NCI-H1105 treated with DMSO at 0.1 percent for 48 hours (cell line): ENCODE data around the gene TNS1.

Experiments
- DNase-seq: peaks from one replicate; lab custom pipeline; 2025; lab: John Stamatoyannopoulos, UW

The TNS1 gene

GRCh38 chr2:217849154-217849975, 153.4 kb downstream of the TNS1 start:
- DNase-seq: no peak

GRCh38 chr2:217848351-217848957, 154.3 kb downstream of the TNS1 start:
- DNase-seq: no peak

DNA sequence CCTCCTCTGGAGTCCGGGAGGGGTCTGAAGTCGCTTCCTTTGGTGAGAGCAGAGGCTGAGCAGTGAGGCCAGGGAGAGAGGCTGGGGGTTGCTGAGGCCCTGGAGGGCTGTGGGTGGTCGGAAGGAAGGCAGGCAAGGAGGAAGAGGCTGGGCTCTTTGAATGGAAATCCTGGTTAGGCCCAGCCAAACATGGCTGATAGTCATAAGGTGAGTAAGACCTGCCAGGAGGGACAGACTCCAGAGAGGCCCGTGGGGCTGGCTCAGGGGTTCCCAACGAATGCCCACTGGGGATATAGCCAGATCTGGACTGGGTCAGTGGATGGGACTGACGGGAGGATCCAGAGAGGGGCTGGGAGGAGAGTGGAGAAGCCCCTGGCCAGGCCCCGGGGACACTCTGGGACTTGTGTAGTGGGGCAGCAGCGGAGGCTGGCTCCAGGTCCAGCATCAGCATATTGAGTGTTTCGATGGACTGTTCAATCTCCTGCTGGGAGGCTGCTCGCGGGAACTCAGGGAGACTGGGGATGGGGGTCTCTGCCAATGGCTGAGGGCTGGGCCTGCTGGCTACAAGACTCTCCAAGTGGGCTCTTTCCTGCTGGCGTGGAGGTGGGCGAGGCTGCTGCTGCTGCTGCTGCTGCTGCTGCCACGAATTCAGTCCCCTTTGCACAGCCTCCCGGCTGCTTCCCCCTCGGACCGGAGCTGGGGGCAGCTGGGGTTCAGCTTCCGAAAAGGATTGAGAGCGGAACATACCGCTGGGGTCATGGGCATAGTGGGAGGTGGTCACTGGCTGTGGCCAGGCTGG, 155.0 kb downstream of the TNS1 start:
- DNase-seq: no peak

DNA sequence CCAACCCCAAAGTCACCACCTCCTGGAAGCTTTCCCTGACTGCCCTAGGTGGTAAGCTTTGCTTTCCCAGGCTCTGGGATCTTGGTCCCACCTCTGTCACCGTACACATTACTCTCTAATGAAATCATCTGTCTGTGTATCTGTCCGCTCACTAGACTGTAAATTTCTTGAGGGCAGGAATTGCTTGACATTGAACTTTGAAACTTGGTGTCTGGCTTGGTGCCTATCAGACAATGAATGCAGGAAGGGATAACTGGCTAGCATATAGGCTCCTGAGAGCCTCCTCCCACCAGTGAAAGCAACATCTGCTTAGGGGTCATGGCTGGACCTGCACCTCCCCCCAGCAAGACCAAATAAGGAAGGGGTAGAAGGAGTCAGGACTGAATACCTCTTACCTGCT, 155.7 kb downstream of the TNS1 start:
- no peak for DNase-seq

GRCh38 chr2:217846321-217846743, 156.5 kb downstream of the TNS1 start:
- no peak for DNase-seq

DNA sequence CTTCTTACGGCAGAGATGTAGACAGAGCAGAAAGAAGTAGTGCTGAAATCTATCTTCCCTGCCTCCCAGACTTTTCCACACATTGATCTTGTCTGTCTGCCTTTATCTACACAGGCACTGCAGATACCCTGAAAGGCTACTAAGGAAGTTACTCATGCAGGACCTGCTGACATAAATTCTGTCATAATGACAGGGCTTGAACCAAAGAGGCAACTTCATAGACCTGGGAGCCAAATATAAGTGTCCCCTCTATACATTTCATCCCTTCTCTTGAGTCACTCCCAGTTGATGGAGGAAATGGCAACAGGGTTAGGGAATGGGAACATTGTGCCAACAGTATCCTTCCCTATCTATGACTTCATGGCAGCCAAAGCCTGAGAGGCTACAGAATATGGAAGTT, 157.5 kb downstream of the TNS1 start:
- no peak for DNase-seq

DNA sequence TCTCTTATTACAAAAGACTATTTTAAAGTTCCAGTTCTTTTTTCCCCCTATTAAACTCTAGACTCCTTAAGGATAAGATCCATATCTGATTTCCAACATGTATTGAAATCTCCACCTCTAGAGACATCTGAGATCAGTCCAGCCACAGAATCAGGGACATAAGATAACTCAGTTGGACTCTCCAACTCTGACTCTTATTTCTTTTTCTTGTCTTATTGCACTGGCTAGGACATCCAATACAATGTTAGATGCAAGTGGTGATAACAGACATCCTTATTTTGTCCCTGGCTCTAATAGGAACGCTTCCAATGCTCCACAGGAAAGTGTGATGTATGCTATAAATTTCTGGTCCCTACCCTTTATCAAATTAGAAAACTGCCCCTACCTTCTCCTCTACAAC, 158.1 kb downstream of the TNS1 start:
- no peak for DNase-seq

DNA sequence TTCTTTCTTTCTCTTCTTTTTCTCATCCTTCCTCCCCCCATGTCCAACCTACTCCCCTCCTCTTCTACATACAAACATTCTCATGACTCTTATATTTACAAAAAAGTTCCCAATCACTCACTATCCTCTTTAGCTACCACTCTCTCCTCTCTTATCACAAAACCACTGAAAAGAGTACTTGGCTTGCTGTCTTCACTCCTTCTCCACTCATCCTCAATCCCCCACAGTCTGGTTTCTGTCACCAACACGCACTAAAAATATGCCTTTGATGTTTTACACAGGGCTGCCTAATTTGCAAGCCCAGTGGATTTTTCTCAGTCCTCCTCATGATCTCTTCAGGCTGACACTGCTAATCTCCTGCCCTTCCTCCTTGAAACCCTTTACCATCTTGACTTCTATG, 159.5 kb downstream of the TNS1 start:
- DNase-seq: no peak

DNA sequence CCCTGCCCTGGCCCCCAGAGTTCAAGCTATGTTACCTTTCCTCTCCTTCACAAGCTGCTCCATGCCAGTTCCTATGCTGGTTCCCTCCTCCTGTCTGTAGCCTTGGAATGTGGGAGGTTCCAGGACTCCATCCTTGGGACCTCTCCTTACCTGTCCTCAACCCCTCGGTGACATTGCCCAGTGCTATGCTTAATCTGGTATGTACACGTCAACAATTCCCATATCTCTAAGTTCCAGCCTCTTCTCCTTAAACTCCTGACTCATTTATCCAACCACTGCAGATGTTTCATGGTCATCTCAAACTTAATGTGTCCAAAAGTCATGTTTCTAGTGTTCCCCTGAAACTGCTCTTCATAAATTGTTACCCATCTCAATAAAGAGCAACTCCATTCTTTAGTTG, 160.8 kb downstream of the TNS1 start:
- no peak for DNase-seq

DNA sequence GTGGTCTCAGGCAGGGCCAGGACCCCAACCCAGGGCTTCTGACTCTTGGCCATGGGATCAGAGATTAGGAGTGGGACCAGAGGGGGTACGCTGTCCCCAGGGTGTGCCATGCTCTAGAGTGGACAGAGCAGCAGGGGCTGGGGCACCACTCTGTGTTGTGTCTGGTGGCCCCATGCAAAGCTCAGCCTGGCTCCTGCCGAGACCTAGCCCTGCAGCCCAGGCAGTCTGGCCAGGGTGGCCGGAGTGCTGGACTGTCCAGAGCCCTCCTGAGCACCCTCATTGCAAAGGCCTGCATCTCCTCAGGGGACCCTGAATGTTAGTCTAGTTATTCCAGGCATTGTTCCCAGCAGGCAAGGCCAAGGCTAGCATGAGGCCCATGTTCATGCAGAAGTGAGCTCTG, 162.3 kb downstream of the TNS1 start:
- DNase-seq: no peak

DNA sequence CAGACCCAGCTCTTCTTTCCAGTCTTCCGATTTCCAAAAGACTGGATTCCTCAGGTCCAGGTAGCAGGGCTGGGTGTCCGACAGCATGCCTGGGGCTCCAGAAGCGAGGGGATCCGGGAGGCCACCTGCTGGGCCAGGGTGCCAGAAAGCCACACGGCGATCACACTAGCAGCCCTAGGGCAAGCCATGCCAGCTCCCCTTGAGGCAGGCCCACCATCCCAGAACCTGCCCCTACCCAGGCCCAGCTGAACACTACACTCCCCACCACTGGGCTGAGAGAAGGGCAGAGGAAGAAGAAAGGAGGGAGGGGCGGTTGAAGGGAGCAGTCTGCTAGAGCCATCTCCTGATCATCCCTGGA, 163.1 kb downstream of the TNS1 start:
- no peak for DNase-seq

- DNase-seq: no peak
Observed at GRCh38 chr2:217839073-217839749, 163.6 kb downstream of the TNS1 start.

- DNase-seq: no peak
Observed at GRCh38 chr2:217838409-217838831, 164.4 kb downstream of the TNS1 start.

DNA sequence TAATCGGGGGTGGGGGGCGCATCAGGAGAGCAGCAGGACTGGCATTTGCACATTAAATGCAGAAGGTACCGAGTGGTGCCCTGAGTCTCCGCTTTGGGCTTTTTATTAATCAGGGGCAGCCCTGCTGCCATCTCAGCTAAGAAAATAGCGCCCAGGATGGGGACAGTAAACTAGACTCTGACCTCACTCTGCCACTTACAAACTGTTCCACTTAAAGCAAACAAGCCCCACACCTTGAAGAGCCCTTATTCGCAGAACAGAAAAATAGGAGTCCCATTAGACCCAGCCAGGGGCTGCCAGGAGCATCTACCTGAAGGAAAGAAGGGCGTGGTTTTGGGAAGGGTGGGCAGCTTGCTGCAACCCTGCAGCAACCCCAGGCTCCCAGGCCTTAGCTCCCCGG, 165.3 kb downstream of the TNS1 start:
- no peak for DNase-seq

- no peak for DNase-seq
Observed at GRCh38 chr2:217836901-217837491, 165.8 kb downstream of the TNS1 start.

DNA sequence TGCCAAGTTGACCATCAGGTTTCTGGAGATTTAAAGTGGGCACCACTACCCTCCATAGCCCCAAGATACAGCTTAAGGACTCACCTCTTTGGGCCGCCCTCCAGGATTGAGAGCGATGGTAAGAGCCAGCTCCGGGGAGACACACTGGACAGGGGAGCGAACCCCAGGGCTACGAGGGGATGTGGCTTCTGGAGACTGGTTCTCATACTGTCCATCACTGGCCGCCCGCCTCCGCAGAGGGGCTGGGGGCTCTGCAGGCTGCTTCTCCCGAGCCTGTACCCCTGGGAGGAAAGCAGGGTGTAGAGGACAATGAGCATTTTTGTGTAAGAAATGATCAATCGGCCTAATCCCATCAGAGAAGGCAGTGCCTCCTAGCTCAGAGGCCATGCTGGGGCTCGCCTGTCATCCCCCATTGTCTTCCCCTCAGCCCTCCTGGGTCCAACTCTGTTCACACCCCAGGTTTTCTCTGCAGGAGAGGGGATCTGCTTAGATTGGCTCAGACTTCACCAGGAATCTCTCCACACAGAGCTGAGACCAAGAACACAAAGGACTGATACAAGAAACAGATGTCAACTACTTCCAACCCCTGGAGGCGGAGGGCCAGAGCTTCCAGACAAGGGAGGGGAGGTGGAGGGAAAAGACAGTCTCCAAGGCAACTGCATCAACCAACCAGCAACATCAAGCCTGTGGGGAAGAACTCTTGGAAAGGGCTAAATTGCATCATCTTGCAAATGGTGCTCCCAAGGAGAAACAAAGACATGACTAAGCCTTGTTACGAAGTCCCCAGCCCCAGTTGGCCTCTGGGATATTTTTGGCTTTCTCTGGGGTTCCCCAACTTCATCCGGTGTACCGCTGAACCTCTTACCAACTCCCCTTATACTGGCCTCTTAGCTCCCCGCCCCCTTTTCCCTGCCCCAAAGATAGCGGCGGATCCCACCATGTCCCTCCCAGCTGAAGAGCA, 166.6 kb downstream of the TNS1 start:
- no peak for DNase-seq

DNA sequence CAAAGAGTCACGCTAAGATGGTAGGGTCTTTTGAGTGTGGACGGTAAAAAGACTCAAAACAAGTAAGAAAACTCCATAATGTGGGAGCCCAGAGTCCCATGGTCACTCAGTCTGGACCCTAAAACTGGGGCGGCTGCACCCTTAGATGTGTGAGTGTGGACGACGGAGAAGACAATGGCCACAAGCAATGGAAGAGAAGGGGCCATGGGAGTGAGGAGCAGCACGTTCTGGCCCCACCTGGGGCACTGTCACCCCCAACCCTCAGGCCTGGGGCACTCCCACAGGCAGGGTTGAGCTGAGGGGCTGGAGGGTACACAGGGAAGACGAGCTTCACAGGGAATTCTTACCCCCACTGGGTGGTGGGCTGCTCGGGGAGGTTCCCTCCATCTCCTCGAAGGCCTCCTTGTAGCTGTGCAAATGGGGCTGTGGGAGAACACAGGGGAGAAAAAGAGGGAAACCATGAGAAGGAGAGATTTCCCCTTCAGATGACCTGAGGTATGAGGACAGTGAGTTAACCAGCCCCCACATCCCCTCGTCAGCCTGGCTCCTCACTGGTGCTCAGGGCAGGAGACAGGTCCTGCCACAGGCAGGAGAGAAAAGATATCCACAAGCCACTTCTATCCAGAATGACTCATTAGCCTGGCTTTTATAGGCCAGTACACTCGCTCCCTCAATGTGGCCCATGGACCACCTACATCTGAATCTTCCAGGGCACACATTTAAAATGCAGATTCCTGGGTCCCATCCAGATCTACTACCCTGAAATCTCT, 167.9 kb downstream of the TNS1 start:
- no peak for DNase-seq

DNA sequence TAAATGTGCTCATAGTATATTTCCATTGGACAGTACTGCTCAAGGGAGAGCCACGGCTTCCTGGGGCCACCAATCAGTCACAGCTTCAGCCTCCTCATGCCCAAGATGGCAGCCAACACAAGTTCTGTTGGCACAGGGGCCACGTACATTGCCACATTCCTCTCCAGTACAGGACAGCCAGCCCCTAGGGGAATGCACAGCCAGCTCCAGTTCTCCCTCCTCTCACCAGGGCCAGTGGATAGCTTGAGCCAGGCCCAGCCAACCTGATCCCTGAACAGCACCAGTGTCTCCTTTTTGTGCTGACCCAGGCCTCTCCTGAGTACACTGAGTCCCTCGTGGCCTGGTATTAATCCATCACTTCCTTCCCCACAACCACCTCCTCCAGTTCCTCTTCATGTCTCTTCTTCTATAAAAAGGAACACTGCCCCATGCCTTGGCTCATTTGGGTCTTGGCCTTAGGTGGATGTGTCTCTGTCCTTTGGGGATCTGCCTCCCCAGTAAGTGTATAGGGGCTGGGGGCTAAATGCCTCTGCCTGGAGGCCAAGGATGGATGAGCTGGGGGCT, 168.7 kb downstream of the TNS1 start:
- DNase-seq: no peak

- no peak for DNase-seq
Observed at GRCh38 chr2:217833439-217833838, 169.4 kb downstream of the TNS1 start.

DNA sequence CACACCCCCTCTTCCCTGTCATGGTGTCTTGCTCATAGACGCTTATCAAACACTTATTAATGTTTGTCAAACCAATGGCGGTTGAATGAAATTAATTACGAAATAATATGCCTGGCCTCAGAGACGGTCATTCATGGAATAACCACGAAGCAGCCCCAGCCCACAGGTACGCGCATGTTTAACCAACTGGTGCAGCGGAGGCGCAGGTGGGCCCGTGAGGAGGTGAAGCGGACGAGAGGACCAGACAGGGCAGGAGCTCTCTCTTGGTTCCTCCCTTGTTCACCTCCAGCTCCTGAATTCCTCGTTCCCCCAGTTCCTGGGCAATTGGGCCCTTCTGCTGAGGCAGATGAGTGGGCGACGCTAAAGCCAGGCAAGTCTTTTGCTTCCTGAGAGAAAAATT, 169.8 kb downstream of the TNS1 start:
- no peak for DNase-seq
